GM23338 (cell line): ENCODE results near the gene TMEM125. TPM values are rescaled to one million over a fixed set of nuclear protein-coding genes. Genes with fewer than 3 reads are reported as not detected.

Experiments
- ATAC-seq: fragments of 200-7000 bp; cut with Tn5 transposase; 3 replicates; pipeline ENCODE4 v1.9.1; 2020
- DNase-seq: peaks from one replicate; pipeline ENCODE4 v3.0.0-alpha.2; 2015; ENCODE audit warnings: low spot score
- H2AFZ ChIP-seq: fragments of 200-600 bp; sonication (generic); 2 replicates; pipeline ENCODE4 v1.8.0; 2016; ENCODE audit warnings: antibody characterized with exemption, mild to moderate bottlenecking, moderate library complexity
- H3F3A ChIP-seq: fragments of 200-600 bp; sonication (generic); replicated peaks from 2 replicates; pipeline ENCODE4 v1.8.0; 2017; ENCODE audit warnings: antibody characterized with exemption, mixed run types, low read depth
- H3K27ac ChIP-seq: fragments of 200-600 bp; sonication (generic); 2 replicates; pipeline ENCODE4 v1.6.1; 2016; ENCODE audit warnings: low read depth
- H3K27me3 ChIP-seq: fragments of 200-600 bp; sonication (generic); 2 replicates; pipeline ENCODE4 v1.8.0; 2016; ENCODE audit warnings: mild to moderate bottlenecking, mixed run types, moderate library complexity; ENCODE audit not compliant: insufficient read depth
- H3K36me3 ChIP-seq: fragments of 200-600 bp; sonication (generic); 2 replicates; pipeline ENCODE4 v1.8.0; 2016; ENCODE audit warnings: mild to moderate bottlenecking; ENCODE audit not compliant: insufficient read depth
- H3K4me1 ChIP-seq: fragments of 200-600 bp; sonication (generic); 2 replicates; pipeline ENCODE4 v1.8.0; 2016; ENCODE audit warnings: mild to moderate bottlenecking, moderate library complexity; ENCODE audit not compliant: insufficient read depth
- H3K4me2 ChIP-seq: fragments of 200-600 bp; sonication (generic); 2 replicates; pipeline ENCODE4 v1.7.1; 2017; ENCODE audit warnings: mixed run types
- H3K4me3 ChIP-seq: fragments of 200-600 bp; sonication (generic); 2 replicates; pipeline ENCODE4 v1.6.1; 2016; ENCODE audit warnings: mixed run types
- H3K79me2 ChIP-seq: fragments of 200-600 bp; sonication (generic); replicated peaks from 2 replicates; pipeline ENCODE4 v1.8.0; 2017; ENCODE audit warnings: mild to moderate bottlenecking; ENCODE audit not compliant: insufficient read depth
- H3K9me2 ChIP-seq: fragments of 200-600 bp; sonication (generic); 2 replicates; pipeline ENCODE4 v1.8.0; 2017; ENCODE audit not compliant: insufficient read depth
- H4K20me1 ChIP-seq: fragments of 200-600 bp; sonication (generic); replicated peaks from 2 replicates; pipeline ENCODE4 v1.8.0; 2017; ENCODE audit warnings: mild to moderate bottlenecking; ENCODE audit not compliant: insufficient read depth
- H3K27ac Mint-ChIP-seq: 2 replicates; pipeline ENCODE4 v1.8.0; 2020; ENCODE audit warnings: inconsistent platforms, mild to moderate bottlenecking, moderate library complexity, mixed read lengths
- H3K27me3 Mint-ChIP-seq: 3 replicates; pipeline ENCODE4 v1.8.0; 2022; ENCODE audit warnings: low read depth, mild to moderate bottlenecking, moderate library complexity, mixed read lengths, inconsistent platforms; ENCODE audit not compliant: insufficient read depth, poor library complexity
- H3K36me3 Mint-ChIP-seq: 3 replicates; pipeline ENCODE4 v1.8.0; 2021; ENCODE audit warnings: low read depth, mild to moderate bottlenecking, inconsistent platforms, moderate library complexity, mixed read lengths
- H3K4me1 Mint-ChIP-seq: 3 replicates; pipeline ENCODE4 v1.8.0; 2020; ENCODE audit warnings: mild to moderate bottlenecking, inconsistent platforms, mixed read lengths
- H3K4me3 Mint-ChIP-seq: 3 replicates; pipeline ENCODE4 v1.8.0; 2021; ENCODE audit warnings: moderate library complexity, mild to moderate bottlenecking, inconsistent platforms, mixed read lengths
- H3K9me3 Mint-ChIP-seq: 3 replicates; pipeline ENCODE4 v1.8.0; 2020; ENCODE audit warnings: moderate library complexity, mild to moderate bottlenecking, inconsistent platforms, mixed read lengths
- CREB1 ChIP-seq: fragments of 250-450 bp; sonication (Bioruptor Pico); IDR thresholded peaks from 2 replicates; pipeline ENCODE4 v1.5.0; 2020; ENCODE audit warnings: low read depth, mild to moderate bottlenecking, moderate library complexity
- ETS1 ChIP-seq: IDR thresholded peaks from 2 replicates; pipeline ENCODE4 v1.6.1; 2016; ENCODE audit warnings: antibody characterized with exemption
- EZH2 ChIP-seq: fragments of 200-600 bp; sonication (generic); IDR thresholded peaks from one replicate; pipeline ENCODE4 v1.8.0; 2017; ENCODE audit warnings: antibody characterized with exemption, mild to moderate bottlenecking, low read depth; ENCODE audit not compliant: unreplicated experiment
- JUNB ChIP-seq: IDR thresholded peaks from one replicate; pipeline ENCODE4 v1.6.1; 2016; ENCODE audit warnings: antibody characterized with exemption; ENCODE audit not compliant: unreplicated experiment
- NANOG ChIP-seq: IDR thresholded peaks from 2 replicates; pipeline ENCODE4 v1.6.1; 2016; ENCODE audit warnings: antibody characterized with exemption, borderline replicate concordance
- POLR2AphosphoS5 ChIP-seq: IDR thresholded peaks from 2 replicates; pipeline ENCODE4 v1.6.1; 2016; ENCODE audit warnings: antibody characterized with exemption, low read depth
- STAT1 ChIP-seq: IDR thresholded peaks from one replicate; pipeline ENCODE4 v1.6.1; 2016; ENCODE audit warnings: antibody characterized with exemption; ENCODE audit not compliant: unreplicated experiment
- ZNF114 ChIP-seq: fragments of 250-450 bp; sonication (Bioruptor Pico); IDR thresholded peaks from 2 replicates; pipeline ENCODE4 v1.5.0; 2020; ENCODE audit warnings: mild to moderate bottlenecking, moderate library complexity
- ZNF331 ChIP-seq: fragments of 250-450 bp; sonication (Bioruptor Pico); IDR thresholded peaks from 2 replicates; pipeline ENCODE4 v1.5.0; 2020; ENCODE audit warnings: low read depth, mild to moderate bottlenecking, moderate library complexity
- ZNF462 ChIP-seq: fragments of 250-450 bp; sonication (Bioruptor Pico); IDR thresholded peaks from 2 replicates; pipeline ENCODE4 v1.5.0; 2020; ENCODE audit warnings: mild to moderate bottlenecking, moderate library complexity
- polyA plus RNA-seq: library from polyadenylated mRNA; unstranded; fragments of >200 nt; fragmentation: Nextera tagmentation; extraction: Ambion mirVana; gene quantifications from 2 replicates; pipeline ENCODE4 v1.2.1, GENCODE V29; 2016
- total RNA-seq: library from RNA; depleted of rRNA; stranded (reverse); fragments of >200 nt; shearing (Covaris generic); gene quantifications from 2 replicates; pipeline ENCODE4 v1.2.3, GENCODE V29; 2014
- TF ChIP-seq, protein P1 (sequence below), 2 experiments: fragments of 200-600 bp in 1 of 2; sonication (generic) in 1 of 2; conservative IDR thresholded peaks; 2 replicates each; pipeline versions ENCODE4 v1.5.1 to v1.6.1; 2016 to 2017; ENCODE audit warnings: antibody characterized with exemption in 2 of 2, low read depth in 2 of 2, mild to moderate bottlenecking in 2 of 2, moderate library complexity in 1 of 2
- TF ChIP-seq, protein P2 (sequence below): IDR thresholded peaks from one replicate; pipeline ENCODE4 v1.6.1; 2018; ENCODE audit warnings: antibody characterized with exemption; ENCODE audit not compliant: unreplicated experiment

Gene TMEM125
- total and polyA plus RNA-seq, 2 experiments from 2014 or later = 16.8 to 39.3 TPM

DNA sequence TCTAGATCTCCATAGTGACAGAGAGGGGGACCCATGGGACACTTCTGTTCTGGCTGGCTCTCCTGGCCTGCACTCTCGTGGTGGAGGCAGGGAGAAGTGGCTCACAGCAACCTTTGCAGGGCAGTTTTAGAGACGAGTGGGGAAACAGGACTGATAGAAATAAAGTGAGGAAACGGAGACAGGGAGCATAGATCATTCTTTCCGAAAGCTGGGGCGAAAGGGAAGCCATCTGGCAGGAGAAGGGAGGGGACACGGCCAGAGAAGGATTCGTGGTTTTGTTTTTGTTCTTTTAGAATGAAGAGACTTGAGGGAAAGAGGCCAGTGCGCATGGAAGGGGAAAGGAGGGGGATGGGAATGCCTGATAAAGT lies 34.5 kb downstream of the TMEM125 start:
- H3K79me2 ChIP-seq = no peaks in the 10 kb centered on the region
- H3F3A ChIP-seq = no peaks in the 10 kb centered on the region
- H3K4me3 Mint-ChIP-seq = no peak overlapping the region
- ATAC-seq = no peak
- no peaks in the 10 kb centered on the region for H3K9me3 Mint-ChIP-seq
- peak overlapping the region; percentile 85; the same call in 1 of the 2 replicates for H2AFZ ChIP-seq
- no peak overlapping the region for H3K4me2 ChIP-seq
- no peaks in the 10 kb centered on the region for H3K36me3 ChIP-seq
- no peak overlapping the region for H3K27ac ChIP-seq
- peaks cover 17% of the 10 kb centered on the region for H3K4me1 Mint-ChIP-seq
- TF ChIP-seq NANOG (no peak), POLR2AphosphoS5 (no peak), ETS1 (no peak), EZH2 (no peak), STAT1 (no peak), CREB1 (CRISPR knock-in tag) (no peak), ZNF114 (CRISPR knock-in tag) (no peak), ZNF331 (CRISPR knock-in tag) (no peak), ZNF462 (CRISPR knock-in tag) (no peak), JUNB (no peak)
- TF ChIP-seq, protein P1, sequence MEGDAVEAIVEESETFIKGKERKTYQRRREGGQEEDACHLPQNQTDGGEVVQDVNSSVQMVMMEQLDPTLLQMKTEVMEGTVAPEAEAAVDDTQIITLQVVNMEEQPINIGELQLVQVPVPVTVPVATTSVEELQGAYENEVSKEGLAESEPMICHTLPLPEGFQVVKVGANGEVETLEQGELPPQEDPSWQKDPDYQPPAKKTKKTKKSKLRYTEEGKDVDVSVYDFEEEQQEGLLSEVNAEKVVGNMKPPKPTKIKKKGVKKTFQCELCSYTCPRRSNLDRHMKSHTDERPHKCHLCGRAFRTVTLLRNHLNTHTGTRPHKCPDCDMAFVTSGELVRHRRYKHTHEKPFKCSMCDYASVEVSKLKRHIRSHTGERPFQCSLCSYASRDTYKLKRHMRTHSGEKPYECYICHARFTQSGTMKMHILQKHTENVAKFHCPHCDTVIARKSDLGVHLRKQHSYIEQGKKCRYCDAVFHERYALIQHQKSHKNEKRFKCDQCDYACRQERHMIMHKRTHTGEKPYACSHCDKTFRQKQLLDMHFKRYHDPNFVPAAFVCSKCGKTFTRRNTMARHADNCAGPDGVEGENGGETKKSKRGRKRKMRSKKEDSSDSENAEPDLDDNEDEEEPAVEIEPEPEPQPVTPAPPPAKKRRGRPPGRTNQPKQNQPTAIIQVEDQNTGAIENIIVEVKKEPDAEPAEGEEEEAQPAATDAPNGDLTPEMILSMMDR (conservative IDR thresholded peaks at IDR 0.05; ENCODE audit: low read depth in 2 of 2) = no peak
- TF ChIP-seq, protein P2, sequence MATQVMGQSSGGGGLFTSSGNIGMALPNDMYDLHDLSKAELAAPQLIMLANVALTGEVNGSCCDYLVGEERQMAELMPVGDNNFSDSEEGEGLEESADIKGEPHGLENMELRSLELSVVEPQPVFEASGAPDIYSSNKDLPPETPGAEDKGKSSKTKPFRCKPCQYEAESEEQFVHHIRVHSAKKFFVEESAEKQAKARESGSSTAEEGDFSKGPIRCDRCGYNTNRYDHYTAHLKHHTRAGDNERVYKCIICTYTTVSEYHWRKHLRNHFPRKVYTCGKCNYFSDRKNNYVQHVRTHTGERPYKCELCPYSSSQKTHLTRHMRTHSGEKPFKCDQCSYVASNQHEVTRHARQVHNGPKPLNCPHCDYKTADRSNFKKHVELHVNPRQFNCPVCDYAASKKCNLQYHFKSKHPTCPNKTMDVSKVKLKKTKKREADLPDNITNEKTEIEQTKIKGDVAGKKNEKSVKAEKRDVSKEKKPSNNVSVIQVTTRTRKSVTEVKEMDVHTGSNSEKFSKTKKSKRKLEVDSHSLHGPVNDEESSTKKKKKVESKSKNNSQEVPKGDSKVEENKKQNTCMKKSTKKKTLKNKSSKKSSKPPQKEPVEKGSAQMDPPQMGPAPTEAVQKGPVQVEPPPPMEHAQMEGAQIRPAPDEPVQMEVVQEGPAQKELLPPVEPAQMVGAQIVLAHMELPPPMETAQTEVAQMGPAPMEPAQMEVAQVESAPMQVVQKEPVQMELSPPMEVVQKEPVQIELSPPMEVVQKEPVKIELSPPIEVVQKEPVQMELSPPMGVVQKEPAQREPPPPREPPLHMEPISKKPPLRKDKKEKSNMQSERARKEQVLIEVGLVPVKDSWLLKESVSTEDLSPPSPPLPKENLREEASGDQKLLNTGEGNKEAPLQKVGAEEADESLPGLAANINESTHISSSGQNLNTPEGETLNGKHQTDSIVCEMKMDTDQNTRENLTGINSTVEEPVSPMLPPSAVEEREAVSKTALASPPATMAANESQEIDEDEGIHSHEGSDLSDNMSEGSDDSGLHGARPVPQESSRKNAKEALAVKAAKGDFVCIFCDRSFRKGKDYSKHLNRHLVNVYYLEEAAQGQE = no peak
- peaks cover 16% of the 10 kb centered on the region for H3K27me3 Mint-ChIP-seq
- no peak overlapping the region for H3K27ac Mint-ChIP-seq
- H3K36me3 Mint-ChIP-seq = no peaks in the 10 kb centered on the region; the same call in 2 of the 3 replicates
- no peak for DNase-seq
- H3K4me1 ChIP-seq = peaks cover 2% of the 10 kb centered on the region; the same call in 1 of the 2 replicates
- no peaks in the 10 kb centered on the region for H3K27me3 ChIP-seq
- H3K4me3 ChIP-seq = no peak overlapping the region
- no peaks in the 10 kb centered on the region for H3K9me2 ChIP-seq
- no peaks in the 10 kb centered on the region for H4K20me1 ChIP-seq
